OCI-M2 (cell line): ENCODE measurements around the gene LGALS9C.
"Not testable (repeated sequence)": the region's sequence is repeated elsewhere in the genome, so short reads cannot be mapped to it uniquely, and the experiment has no call there.

Experiments used
- DNase-seq: peaks from one replicate; lab custom pipeline; 2025; ENCODE audit not compliant: unreplicated experiment; lab: John Stamatoyannopoulos, UW

Gene LGALS9C

GRCh38 chr17:18476508-18477308 lies at the start of gene LGALS9C:
Gene LGALS9C (plus strand): TSS chr17:18476789. CDS start chr17:18476855, 66 bp downstream.
- not testable (repeated sequence) for DNase-seq

GRCh38 chr17:18432206-18432605 lies 44.4 kb upstream of the LGALS9C start:
- not testable (repeated sequence) for DNase-seq

- DNase-seq = not testable (repeated sequence)
Measured at GRCh38 chr17:18439465-18439870, 37.1 kb upstream of the LGALS9C start.

- DNase-seq = not testable (repeated sequence)
Measured at GRCh38 chr17:18442093-18442492, 34.5 kb upstream of the LGALS9C start.

- not testable (repeated sequence) for DNase-seq
Measured at GRCh38 chr17:18442532-18442931, 34.1 kb upstream of the LGALS9C start.

- not testable (repeated sequence) for DNase-seq
Measured at GRCh38 chr17:18447476-18448205, 28.9 kb upstream of the LGALS9C start.

- DNase-seq = not testable (repeated sequence)
Measured at GRCh38 chr17:18448311-18448710, 28.3 kb upstream of the LGALS9C start.

GRCh38 chr17:18449833-18450232 lies 26.8 kb upstream of the LGALS9C start:
- not testable (repeated sequence) for DNase-seq

GRCh38 chr17:18450998-18451397 lies 25.6 kb upstream of the LGALS9C start:
- DNase-seq = not testable (repeated sequence)

GRCh38 chr17:18451969-18452368 lies 24.6 kb upstream of the LGALS9C start:
- not testable (repeated sequence) for DNase-seq

- not testable (repeated sequence) for DNase-seq
Measured at GRCh38 chr17:18459035-18459434, 17.6 kb upstream of the LGALS9C start.

- DNase-seq = not testable (repeated sequence)
Measured at GRCh38 chr17:18463831-18464502, 12.6 kb upstream of the LGALS9C start.

- not testable (repeated sequence) for DNase-seq
Measured at GRCh38 chr17:18466250-18466983, 10.2 kb upstream of the LGALS9C start.

GRCh38 chr17:18467001-18467400 lies 9.6 kb upstream of the LGALS9C start:
- DNase-seq = not testable (repeated sequence)

GRCh38 chr17:18468472-18469171 lies 8.0 kb upstream of the LGALS9C start:
- DNase-seq = not testable (repeated sequence)

GRCh38 chr17:18469837-18470236 lies 6.8 kb upstream of the LGALS9C start:
- not testable (repeated sequence) for DNase-seq

- not testable (repeated sequence) for DNase-seq
Measured at GRCh38 chr17:18470345-18470930, 6.2 kb upstream of the LGALS9C start.

GRCh38 chr17:18473967-18474366 lies 2.6 kb upstream of the LGALS9C start:
- DNase-seq = not testable (repeated sequence)

- DNase-seq = not testable (repeated sequence)
Measured at GRCh38 chr17:18474754-18475153, 1.8 kb upstream of the LGALS9C start.

GRCh38 chr17:18477367-18477766 lies 778 bp downstream of the LGALS9C start:
- DNase-seq = not testable (repeated sequence)
